K562 (cell line): Measurements from ENCODE around the gene LAMA2.

ENCODE experiments used
- CREB1 ChIP-seq, 2 experiments: sonication (generic) in 1 of 2; formaldehyde crosslinking in 1 of 2; IDR thresholded peaks; 2 replicates each; pipeline versions ENCODE4 v1.6.1 to v1.8.0; 2012 to 2022; ENCODE audit warnings: inconsistent platforms in 1 of 2, mild to moderate bottlenecking in 1 of 2, missing genetic modification reagents in 1 of 2, moderate library complexity in 1 of 2
- CTCF ChIP-seq, 3 experiments: IDR thresholded peaks in 2 of 3; conservative IDR thresholded peaks in 1 of 3; 2 replicates each; pipeline ENCODE4 v1.5.1; 2011 to 2012; ENCODE audit warnings: low read length in 3 of 3, mild to moderate bottlenecking in 3 of 3, control low read depth in 2 of 3, improper control_type of control experiment in 1 of 3, inconsistent platforms in 1 of 3, low read depth in 1 of 3, mixed read lengths in 1 of 3, moderate library complexity in 1 of 3; ENCODE audit not compliant: insufficient read depth in 2 of 3
- EZH2 ChIP-seq: IDR thresholded peaks from 2 replicates; pipeline ENCODE4 v1.6.1; 2012; ENCODE audit warnings: low read depth, mild to moderate bottlenecking, inconsistent platforms, low read length, borderline replicate concordance
- FOXM1 ChIP-seq, 2 experiments: fragments of 450-650 bp in 1 of 2; sonication (generic) in 1 of 2; formaldehyde crosslinking in 1 of 2; IDR thresholded peaks; 2 replicates each; pipeline versions ENCODE4 v1.6.1 to v1.9.0; 2017 to 2022; ENCODE audit warnings: low read depth in 2 of 2, mild to moderate bottlenecking in 2 of 2, missing genetic modification reagents in 1 of 2, moderate library complexity in 1 of 2
- GABPA ChIP-seq: fragments of 200-800 bp; sonication (Bioruptor generic); conservative IDR thresholded peaks from 2 replicates; pipeline ENCODE4 v1.6.1; 2016; ENCODE audit warnings: low read depth, missing genetic modification characterization, missing compliant biosample characterization
- IFI16 ChIP-seq: fragments of 250-450 bp; sonication (Bioruptor Pico); IDR thresholded peaks from 2 replicates; pipeline ENCODE4 v2.1.2; 2022; ENCODE audit warnings: mild to moderate bottlenecking, inconsistent platforms
- ILF3 ChIP-seq: fragments of 450-650 bp; IDR thresholded peaks from 2 replicates; pipeline ENCODE4 v1.6.1; 2018; ENCODE audit warnings: antibody characterized with exemption, mild to moderate bottlenecking, moderate library complexity, borderline replicate concordance
- POLR3A ChIP-seq: IDR thresholded peaks from 2 replicates; pipeline ENCODE4 v1.6.1; 2011; ENCODE audit warnings: borderline replicate concordance, mild to moderate bottlenecking, moderate library complexity; ENCODE audit not compliant: insufficient read length, insufficient read depth; ENCODE audit errors: extremely low read depth
- SIN3A ChIP-seq, 2 experiments: fragments of 150-350 bp in 1 of 2; IDR thresholded peaks; 2 replicates each; pipeline ENCODE4 v1.6.1; 2011 to 2016; ENCODE audit warnings: borderline replicate concordance in 2 of 2, low read depth in 2 of 2, low read length in 2 of 2, mild to moderate bottlenecking in 2 of 2, moderate library complexity in 2 of 2; ENCODE audit not compliant: control insufficient read depth in 1 of 2
- SMARCA4 ChIP-seq: fragments of 450-650 bp; IDR thresholded peaks from 2 replicates; pipeline ENCODE4 v1.6.1; 2016
- YY1 ChIP-seq, 3 experiments: IDR thresholded peaks; 2 replicates each; pipeline ENCODE4 v1.6.1; 2011; ENCODE audit warnings: low read length in 2 of 3, mild to moderate bottlenecking in 2 of 3, moderate library complexity in 2 of 3, borderline replicate concordance in 1 of 3, control low read depth in 1 of 3, low read depth in 1 of 3; ENCODE audit not compliant: insufficient read depth in 3 of 3, insufficient replicate concordance in 2 of 3, control insufficient read depth in 1 of 3, insufficient read length in 1 of 3; ENCODE audit errors: extremely low read depth in 1 of 3

- TF ChIP-seq IFI16 (CRISPR knock-in tag), result no peak
- no peak for TF ChIP-seq CTCF (IDR thresholded peaks at IDR 0.05 in 2 of 3, conservative IDR thresholded peaks at IDR 0.05 in 1 of 3; ENCODE audit: insufficient read depth in 2 of 3, low read depth in 1 of 3, low read length in 3 of 3)
- no peak for TF ChIP-seq EZH2
- TF ChIP-seq YY1 (IDR thresholded peaks at IDR 0.05; ENCODE audit: borderline replicate concordance in 1 of 3, control insufficient read depth in 1 of 3, extremely low read depth in 1 of 3, insufficient read depth in 3 of 3, insufficient read length in 1 of 3, insufficient replicate concordance in 2 of 3, low read depth in 1 of 3, low read length in 2 of 3), result no peak
- no peak for TF ChIP-seq CREB1 (IDR thresholded peaks at IDR 0.05)
- no peak for TF ChIP-seq CREB1 (CRISPR knock-in tag; IDR thresholded peaks at IDR 0.05)
- TF ChIP-seq ILF3, result no peak
- no peak for TF ChIP-seq SMARCA4
- no peak for TF ChIP-seq GABPA (tag)
- no peak for TF ChIP-seq POLR3A
- no peak for TF ChIP-seq FOXM1 (IDR thresholded peaks at IDR 0.05; ENCODE audit: low read depth)
- no peak for TF ChIP-seq FOXM1 (CRISPR knock-in tag; IDR thresholded peaks at IDR 0.05; ENCODE audit: low read depth)
- TF ChIP-seq SIN3A (IDR thresholded peaks at IDR 0.05; ENCODE audit: borderline replicate concordance in 2 of 2, control insufficient read depth in 1 of 2, low read depth in 2 of 2, low read length in 2 of 2), result no peak
Measured at GRCh38 chr6:129446272-129447197, 563.6 kb downstream of the LAMA2 start.
